A549 treated with dexamethasone at 1 μM for 4 hours (cell line): ENCODE results near the gene ZNF226. TPM values are rescaled to one million over a fixed set of nuclear protein-coding genes. Genes with fewer than 3 reads are reported as not detected.

Source experiments
- total RNA-seq: library from RNA; stranded (reverse); fragments of 200-300 nt; extraction: Qiagen RNA extraction; gene quantifications from 5 replicates; pipeline ENCODE4 v1.2.3, GENCODE V29; 2022

Gene ZNF226
- 18.8 to 21.0 TPM (median 20.0 TPM) in 5 replicates for total RNA-seq

GRCh38 chr19:44164673-44165512 is at the start of gene ZNF226:
TSS of gene ZNF226 (plus strand) at chr19:44165100. CDS start at chr19:44170081, 4,981 bp downstream.

DNA sequence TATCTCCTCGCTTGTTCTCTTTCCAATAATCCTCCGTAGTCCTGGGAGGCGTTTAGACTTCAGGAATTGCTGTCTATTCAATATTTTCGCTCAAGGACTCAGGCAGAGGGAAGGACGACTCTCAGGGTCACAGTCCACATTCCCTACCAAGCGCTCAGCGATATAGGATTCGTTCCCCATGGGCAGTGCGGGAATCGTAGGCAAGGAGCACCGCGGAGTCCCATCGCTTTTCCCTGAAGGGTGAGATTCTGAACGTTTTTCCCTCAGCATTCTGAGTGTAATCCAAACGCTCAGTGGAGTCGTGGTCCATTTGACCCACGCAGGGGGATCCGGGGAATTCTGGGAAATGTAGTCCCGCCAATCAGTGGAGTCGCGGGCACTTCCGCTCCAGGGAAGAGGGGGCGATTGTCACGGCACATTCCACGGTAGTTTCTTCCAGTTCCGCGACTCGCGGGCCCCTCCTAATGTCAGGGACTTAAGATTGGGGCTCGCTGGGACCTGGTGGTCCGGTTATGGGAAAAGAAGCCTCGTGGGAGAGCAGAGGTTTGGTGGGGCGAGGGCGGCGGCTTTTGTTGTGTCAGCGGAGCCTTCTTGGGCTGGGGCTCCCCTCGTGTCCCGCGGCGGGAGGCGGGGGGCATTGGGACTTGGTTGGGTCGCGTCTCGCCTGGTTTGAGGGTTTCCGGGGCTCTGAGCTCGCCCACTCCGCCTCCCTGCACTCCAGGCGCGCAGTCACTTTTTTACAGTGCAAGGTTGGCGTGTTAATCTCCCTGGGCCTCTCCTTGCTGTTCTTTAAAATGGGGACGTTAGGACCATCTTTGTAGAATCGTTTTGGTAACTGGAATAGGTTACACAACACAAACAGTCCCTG is 23.5 kb upstream of the ZNF226 start, which contains the start of gene ZNF234:
TSS of gene ZNF234 (plus strand) at position 364 of the 868 bp plus-strand sequence. CDS start 3,079 bp downstream, outside the sequence.

DNA sequence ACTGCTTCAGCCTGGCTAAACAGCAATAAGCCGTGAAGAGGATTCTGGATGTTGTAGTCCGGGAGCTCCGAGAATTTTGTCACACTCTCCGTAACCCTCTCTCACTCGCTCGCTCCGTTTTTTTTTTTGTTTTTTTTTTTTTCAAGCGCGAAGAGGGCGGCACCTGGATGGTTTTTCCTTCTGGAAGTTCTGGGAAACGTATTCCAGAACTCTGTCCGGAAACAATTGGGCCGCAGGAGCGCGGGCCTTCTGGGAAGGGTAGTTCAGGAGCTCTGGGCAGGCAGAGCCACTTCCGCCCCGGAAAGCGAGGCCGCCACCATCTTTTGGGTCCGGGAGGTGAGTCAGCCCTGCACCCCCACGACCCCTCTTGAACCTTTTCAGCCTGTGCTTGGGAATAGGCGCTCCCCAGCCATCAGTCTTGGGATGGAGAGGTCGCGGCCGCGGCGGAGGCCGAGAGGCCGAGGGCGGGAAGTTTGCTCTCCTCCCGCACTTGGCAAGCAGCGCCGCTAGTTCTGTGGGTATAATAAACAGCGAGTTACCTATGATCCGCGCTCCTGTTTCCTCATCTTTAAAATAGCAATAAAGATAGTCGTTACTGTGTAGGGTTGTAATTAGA is 47.5 kb downstream of the ZNF226 start, which contains the start of gene ZNF227:
TSS of gene ZNF227 (plus strand) at position 283 of the 616 bp plus-strand sequence. CDS start 5,261 bp downstream, outside the sequence.

Other genes starting within 250 kb of the ZNF226 start
- gene ZNF45, start 229.8 kb upstream of the ZNF226 start, total RNA-seq = 9.1 to 12.0 TPM (median 10.8 TPM) in 5 replicates
- gene ZNF221, start 213.9 kb upstream of the ZNF226 start, total RNA-seq = 0.38 to 0.77 TPM (median 0.64 TPM) in 5 replicates
- gene ZNF155, start 180.9 kb upstream of the ZNF226 start, total RNA-seq = 2.5 to 4.0 TPM (median 3.0 TPM) in 5 replicates
- gene ZNF230, start 162.1 kb upstream of the ZNF226 start, total RNA-seq = 2.2 to 3.2 TPM (median 2.6 TPM) in 5 replicates
- 3.1 to 3.9 TPM (median 3.6 TPM) in 5 replicates for gene ZNF222, start 139.7 kb upstream of the ZNF226 start, total RNA-seq
- 1.8 to 3.5 TPM (median 2.4 TPM) in 5 replicates for gene ZNF223, start 113.1 kb upstream of the ZNF226 start, total RNA-seq
- 0.26 to 0.59 TPM (median 0.53 TPM) in 5 replicates for gene ZNF284, start 92.9 kb upstream of the ZNF226 start, total RNA-seq
- 7.4 to 10.9 TPM (median 8.5 TPM) in 5 replicates for gene ZNF224, start 70.7 kb upstream of the ZNF226 start, total RNA-seq
- gene ZNF225, start 51.7 kb upstream of the ZNF226 start, total RNA-seq = 2.6 to 3.6 TPM (median 3.1 TPM) in 5 replicates
- 1.5 to 2.8 TPM (median 2.0 TPM) in 5 replicates for gene ZNF234, start 23.5 kb upstream of the ZNF226 start, total RNA-seq
- 9.2 to 12.3 TPM (median 10.4 TPM) in 5 replicates for gene ZNF227, start 47.4 kb downstream of the ZNF226 start, total RNA-seq
- 0.43 to 0.63 TPM (median 0.55 TPM) in 5 replicates for gene ZNF233, start 94.8 kb downstream of the ZNF226 start, total RNA-seq
- gene ZNF235, start 139.9 kb downstream of the ZNF226 start, total RNA-seq = 2.8 to 3.4 TPM (median 3.0 TPM) in 5 replicates
- gene ZNF112, start 191.6 kb downstream of the ZNF226 start, total RNA-seq = 1.3 to 2.6 TPM (median 1.9 TPM) in 5 replicates
- gene ZNF285, start 236.5 kb downstream of the ZNF226 start, total RNA-seq = 2.0 to 2.9 TPM (median 2.3 TPM) in 5 replicates